ENCODE data around the gene PPM1A.

PPM1A gene

GRCh38 chr14:60266021-60266937, 17.3 kb downstream of the PPM1A start:
- TF ChIP-seq CTCF (IDR thresholded peaks at IDR 0.05; ENCODE audit: low read length), result peak; percentile 62
- no peak for TF ChIP-seq EZH2 (IDR thresholded peaks at IDR 0.05; ENCODE audit: borderline replicate concordance, low read length)
- no peak overlapping the region for H3K4me3 ChIP-seq (ENCODE audit: low read depth, low read length, poor library complexity, severe bottlenecking)
- 0 out of 2 replicates have a peak, but pooled peaks cover 6% of the 10 kb centered on the region for H3K9me3 ChIP-seq (ENCODE audit: low read length)
- H3K9ac ChIP-seq (ENCODE audit: low read length), result no peak overlapping the region
- H3K27ac ChIP-seq (ENCODE audit: low read depth, low read length, poor library complexity, severe bottlenecking), result no peak overlapping the region
- no peaks in the 10 kb centered on the region for H4K20me1 ChIP-seq (ENCODE audit: insufficient read depth, low read length)
- no peaks in the 10 kb centered on the region for H3F3A ChIP-seq (ENCODE audit: insufficient read depth, low read length)
- H3K79me2 ChIP-seq (ENCODE audit: insufficient read depth, low read length), result peaks cover 100% of the 10 kb centered on the region
- peaks cover 59% of the 10 kb centered on the region for H3K36me3 ChIP-seq (ENCODE audit: insufficient read depth, low read length)
- H3K27me3 ChIP-seq (ENCODE audit: insufficient read depth, low read length), result no peaks in the 10 kb centered on the region
- H3K4me2 ChIP-seq (ENCODE audit: low read length), result no peak overlapping the region
- H3K4me1 ChIP-seq (ENCODE audit: insufficient read depth, low read length, severe bottlenecking), result no peaks in the 10 kb centered on the region
- H3K9me2 ChIP-seq (ENCODE audit: low read depth, low read length), result no peaks in the 10 kb centered on the region
- no peak overlapping the region for H2AFZ ChIP-seq (ENCODE audit: low read length)

GRCh38 chr14:60272177-60272576, 23.2 kb downstream of the PPM1A start:
- Histone ChIP-seq H3K27ac (ENCODE audit: low read depth, low read length, poor library complexity, severe bottlenecking) (no peak overlapping the region), H3K4me3 (ENCODE audit: low read depth, low read length, poor library complexity, severe bottlenecking) (no peak overlapping the region), H3K4me2 (ENCODE audit: low read length) (no peak overlapping the region), H3K9me3 (ENCODE audit: low read length) (no peaks in the 10 kb centered on the region), H3K79me2 (ENCODE audit: insufficient read depth, low read length) (peaks cover 100% of the 10 kb centered on the region), H3K9ac (ENCODE audit: low read length) (no peak overlapping the region), H2AFZ (ENCODE audit: low read length) (no peak overlapping the region), H4K20me1 (ENCODE audit: insufficient read depth, low read length) (0 out of 2 replicates have a peak, but pooled peaks cover 4% of the 10 kb centered on the region), H3K4me1 (ENCODE audit: insufficient read depth, low read length, severe bottlenecking) (peaks cover 26% of the 10 kb centered on the region), H3K27me3 (ENCODE audit: insufficient read depth, low read length) (no peaks in the 10 kb centered on the region), H3K9me2 (ENCODE audit: low read depth, low read length) (no peaks in the 10 kb centered on the region), H3K36me3 (ENCODE audit: insufficient read depth, low read length) (peaks cover 24% of the 10 kb centered on the region), H3F3A (ENCODE audit: insufficient read depth, low read length) (no peaks in the 10 kb centered on the region)
- TF ChIP-seq CTCF (IDR thresholded peaks at IDR 0.05; ENCODE audit: low read length), result no peak; the same call in 1 of the 2 replicates
- no peak for TF ChIP-seq EZH2 (IDR thresholded peaks at IDR 0.05; ENCODE audit: borderline replicate concordance, low read length)

DNA sequence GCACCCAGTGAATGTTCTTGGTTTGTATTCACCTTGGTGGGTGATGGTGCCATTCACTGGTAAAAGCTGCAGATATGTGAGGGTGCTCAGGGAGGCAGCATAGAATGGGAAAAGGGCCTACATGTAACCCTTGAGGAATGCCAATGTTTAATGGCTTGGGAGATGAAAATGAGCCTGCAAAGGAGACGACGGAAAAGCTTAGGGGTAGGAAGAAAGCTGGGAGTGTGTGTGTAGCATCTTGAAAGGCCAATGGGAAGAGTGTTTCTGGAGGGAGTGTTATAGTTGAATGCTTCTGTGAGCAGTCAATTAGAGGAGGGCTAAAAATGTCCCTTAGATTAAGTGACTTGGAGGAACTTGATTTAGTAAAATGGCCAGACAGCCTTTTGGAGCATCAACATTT, 24.9 kb downstream of the PPM1A start:
- Histone ChIP-seq H3K4me3 (ENCODE audit: low read depth, low read length, poor library complexity, severe bottlenecking) (no peak overlapping the region), H2AFZ (ENCODE audit: low read length) (no peak overlapping the region), H3K9me2 (ENCODE audit: low read depth, low read length) (no peaks in the 10 kb centered on the region), H3F3A (ENCODE audit: insufficient read depth, low read length) (no peaks in the 10 kb centered on the region), H3K79me2 (ENCODE audit: insufficient read depth, low read length) (peaks cover 100% of the 10 kb centered on the region), H3K27ac (ENCODE audit: low read depth, low read length, poor library complexity, severe bottlenecking) (no peak overlapping the region), H3K9me3 (ENCODE audit: low read length) (no peaks in the 10 kb centered on the region), H3K9ac (ENCODE audit: low read length) (no peak overlapping the region), H3K27me3 (ENCODE audit: insufficient read depth, low read length) (no peaks in the 10 kb centered on the region), H3K4me1 (ENCODE audit: insufficient read depth, low read length, severe bottlenecking) (peaks cover 26% of the 10 kb centered on the region), H4K20me1 (ENCODE audit: insufficient read depth, low read length) (0 out of 2 replicates have a peak, but pooled peaks cover 4% of the 10 kb centered on the region), H3K4me2 (ENCODE audit: low read length) (no peak overlapping the region), H3K36me3 (ENCODE audit: insufficient read depth, low read length) (peaks cover 18% of the 10 kb centered on the region)
- TF ChIP-seq CTCF (IDR thresholded peaks at IDR 0.05; ENCODE audit: low read length) (no peak), EZH2 (IDR thresholded peaks at IDR 0.05; ENCODE audit: borderline replicate concordance, low read length) (no peak)

Measured in OCI-LY1 (cell line).